Adrenal gland (tissue), 12 donors: ENCODE results near the gene TRIM38. TPM values are rescaled to one million over a fixed set of nuclear protein-coding genes. Genes with fewer than 3 reads are reported as not detected.

ENCODE experiments used
- DNase-seq, 7 donors: peaks; one replicate each; pipeline ENCODE4 v3.0.0-alpha.2; 2019 to 2020
- H3K27ac ChIP-seq, 5 donors: fragments of 200-600 bp; sonication (generic) in 4 of 5; 1 replicate in 3 of 5; 2 replicates in 2 of 5; pipeline versions ENCODE4 v1.5.1 to v1.8.0; 2016 to 2020; ENCODE audit warnings: mild to moderate bottlenecking in 1 of 5
- H3K27me3 ChIP-seq: fragments of 200-600 bp; 2 replicates; pipeline ENCODE4 v1.8.0; 2021
- H3K36me3 ChIP-seq, 2 donors: fragments of 200-600 bp; replicated peaks in 1 of 2; 1 replicate in 1 of 2; 2 replicates in 1 of 2; pipeline versions ENCODE4 v1.5.1 to v1.8.0; 2018 to 2022
- H3K4me1 ChIP-seq, 2 donors: fragments of 200-600 bp; replicated peaks in 1 of 2; 1 replicate in 1 of 2; 2 replicates in 1 of 2; pipeline versions ENCODE4 v1.5.1 to v1.8.0; 2018 to 2021
- H3K4me3 ChIP-seq, 4 donors: fragments of 200-600 bp; sonication (generic) in 3 of 4; one replicate each; pipeline ENCODE4 v1.5.1; 2016 to 2018
- H3K9me3 ChIP-seq, 3 donors: fragments of 200-600 bp; sonication (generic) in 1 of 3; replicated peaks in 1 of 3; 1 replicate in 2 of 3; 2 replicates in 1 of 3; pipeline versions ENCODE4 v1.5.1 to v1.8.0; 2016 to 2021
- CTCF ChIP-seq, 6 experiments: fragments of 450-650 bp in 4 of 6; fragments of 200-600 bp in 2 of 6; sonication (generic) in 1 of 6; IDR thresholded peaks; 1 replicate in 5 of 6; 2 replicates in 1 of 6; pipeline versions ENCODE4 v1.5.1 to v1.8.0; 2016 to 2021; ENCODE audit warnings: antibody characterized with exemption in 6 of 6, mild to moderate bottlenecking in 2 of 6, moderate library complexity in 1 of 6
- POLR2A ChIP-seq, 2 donors: fragments of 450-650 bp; IDR thresholded peaks; one replicate each; pipeline ENCODE4 v1.6.1; 2017; ENCODE audit warnings: antibody characterized with exemption in 2 of 2, mild to moderate bottlenecking in 2 of 2, moderate library complexity in 1 of 2
- WGBS, 4 donors: extraction: QIAGEN DNeasy Blood & Tissue Kit in 2 of 4; methylation state at CpG; one replicate each; pipeline versions ENCODE4 v1.1.5 to v1.1.7; 2013 to 2017; 5-methylcytosine and 5-hydroxymethylcytosine counted together
- intact Hi-C, 2 donors: fragments of 100-400 bp; cut with DNase I; formaldehyde crosslinking; loops; one replicate each; pipeline versions ENCODE4 v1.14.1 to v1.15.0; 2022 to 2023
- polyA plus RNA-seq, 3 donors: library from polyadenylated mRNA; stranded (reverse); fragments of 200-250 nt in 2 of 3; fragments of 350-450 nt in 1 of 3; fragmentation: Illumina TruSeq in 1 of 3; extraction: RNeasy Lipid Tissue Mini Kit (QIAGEN cat#74804) in 1 of 3; gene quantifications; one replicate each; pipeline ENCODE4 v1.2.3, GENCODE V29; 2013 to 2014
- total RNA-seq, 9 donors: library from RNA; depleted of rRNA in 4 of 9; stranded (reverse); fragments of >200 nt in 4 of 9; fragments of 120-200 nt in 1 of 9; fragmentation: NEBNext Ultra II Directional in 1 of 9; extraction: Animal tissue kit (Norgen Biotek cat#: 25700) in 1 of 9; gene quantifications; one replicate each; pipeline versions ENCODE4 v1.1.0 to v1.2.4, GENCODE V29; 2013 to 2023
- donor health status: healthy with polysubstance abuse.
- donor health status: Bipolar disorder and iron deficiency.
- donor health status: DM: yes; HTN: yes; CAD: no.
- donor health status: DM: no; HTN: no; CAD: no.
- donor health status: DM: no; HTN: no; CAD: no.
- donor health status: DM: yes; HTN: yes; CAD: no.

Gene TRIM38
- total and polyA plus RNA-seq, 12 donors = 5.7 to 15.6 (median 9.8) TPM

GRCh38 chr6:26022737-26023136, 60.1 kb downstream of the TRIM38 start:
- H3K27me3 ChIP-seq = no peaks in the 10 kb centered on the region
- no peaks in the 10 kb centered on the region for H3K9me3 ChIP-seq
- intact Hi-C loops = no loop called here
- DNase-seq = no peak
- H3K27ac ChIP-seq = peak overlapping the region in 2 of 5 donors; percentile 18 to 99
- TF ChIP-seq CTCF (IDR thresholded peaks at IDR 0.05) = no peak
- no peak for TF ChIP-seq POLR2A (IDR thresholded peaks at IDR 0.05)
- no peak overlapping the region for H3K4me3 ChIP-seq
- 36 to 56% (median 49%) methylated on average over 1 of the region's 1 CpG for WGBS, 4 donors
- no peaks in the 10 kb centered on the region for H3K36me3 ChIP-seq
- peaks cover 7 to 20% of the 10 kb centered on the region in 2 donors for H3K4me1 ChIP-seq

- Histone ChIP-seq H3K9me3 (no peaks in the 10 kb centered on the region), H3K27me3 (no peaks in the 10 kb centered on the region), H3K36me3 (no peaks in the 10 kb centered on the region), H3K27ac (peak overlapping the region in 1 of 5 donors; percentile 98), H3K4me1 (peaks cover 7 to 21% of the 10 kb centered on the region in 2 donors), H3K4me3 (no peak overlapping the region)
- WGBS, 4 donors = 93 to 99% (median 95%) methylated on average over 3 of the region's 3 CpGs
- no peak for TF ChIP-seq CTCF (IDR thresholded peaks at IDR 0.05)
- no peak for TF ChIP-seq POLR2A (IDR thresholded peaks at IDR 0.05)
- intact Hi-C loops = no loop called here
- DNase-seq = no peak
Measured at GRCh38 chr6:26024651-26025046, 62.0 kb downstream of the TRIM38 start.

GRCh38 chr6:26025047-26025893, 62.7 kb downstream of the TRIM38 start:
- DNase-seq = peak in 3 of 7 donors; percentile 42 to 61 (median 55)

More at GRCh38 chr6:26025047-26025893, 62.7 kb downstream of the TRIM38 start:
- TF ChIP-seq POLR2A (IDR thresholded peaks at IDR 0.05) (no peak), CTCF (IDR thresholded peaks at IDR 0.05) (no peak)
- H3K27ac ChIP-seq = peak overlapping the region; percentile 91 to 99 (median 96)
- WGBS, 4 donors = 78 to 85% (median 82%) methylated on average over 17 of the region's 17 CpGs
- no peaks in the 10 kb centered on the region for H3K27me3 ChIP-seq
- intact Hi-C loops = no loop called here
- H3K9me3 ChIP-seq = no peaks in the 10 kb centered on the region
- no peaks in the 10 kb centered on the region for H3K36me3 ChIP-seq
- peaks cover 7 to 21% of the 10 kb centered on the region in 2 donors for H3K4me1 ChIP-seq
- peak overlapping the region in 2 of 4 donors; percentile 30 to 76 for H3K4me3 ChIP-seq
